Endothelial cell of umbilical vein (primary cell): ENCODE measurements around the gene CAMTA1. TPM values are rescaled to one million over a fixed set of nuclear protein-coding genes. Genes with fewer than 3 reads are reported as not detected.

Experiments used
- BruUV-seq: library from RNA; stranded (reverse); fragments of 400-500 nt; replicated peaks from 2 replicates; lab custom pipeline; 2021; lab: Mats Ljungman, UMichigan
- CTCF ChIA-PET: fragments of 300-600, 350-600 bp; sonication (Branson Sonifier 250); formaldehyde crosslinking; loops from one replicate; lab custom pipeline; 2021; ENCODE audit warnings: antibody characterized with exemption, inconsistent platforms; lab: Charles Lee
- POLR2A ChIA-PET: fragments of 300-600, 350-600 bp; sonication (Branson Sonifier 250); formaldehyde crosslinking; loops from one replicate; lab custom pipeline; 2021; ENCODE audit warnings: antibody characterized with exemption, inconsistent platforms; lab: Charles Lee
- DNase-seq: peaks from one replicate; pipeline ENCODE4 v3.0.0-alpha.2; 2011; ENCODE audit warnings: low read depth, low spot score
- FAIRE-seq: peaks from 2 replicates; lab custom pipeline; 2011; peaks lifted over from hg19 to GRCh38; lab: Jason Lieb, UNC
- H2AFZ ChIP-seq: 2 replicates; pipeline ENCODE4 v1.6.0; 2012; ENCODE audit warnings: low read depth, low read length, control low read depth, inconsistent platforms
- H3K27ac ChIP-seq: 2 replicates; pipeline ENCODE4 v1.5.1; 2011; ENCODE audit warnings: low read depth, mild to moderate bottlenecking, control low read depth, low read length, moderate library complexity; ENCODE audit not compliant: insufficient read depth
- H3K27me3 ChIP-seq, 2 experiments: 2 replicates each; pipeline versions ENCODE4 v1.6.0 to v1.6.1; 2011; ENCODE audit warnings: low read length in 2 of 2, mixed read lengths in 1 of 2; ENCODE audit not compliant: control insufficient read depth in 2 of 2, insufficient read depth in 2 of 2
- H3K36me3 ChIP-seq, 2 experiments: 2 replicates in 1 of 2; 3 replicates in 1 of 2; pipeline ENCODE4 v1.5.1; 2011; ENCODE audit warnings: low read length in 2 of 2, mild to moderate bottlenecking in 1 of 2, moderate library complexity in 1 of 2; ENCODE audit not compliant: control insufficient read depth in 2 of 2, insufficient read depth in 2 of 2; ENCODE audit errors: extremely low read depth in 1 of 2
- H3K4me1 ChIP-seq: 3 replicates; pipeline ENCODE4 v1.5.1; 2011; ENCODE audit warnings: mild to moderate bottlenecking, low read length; ENCODE audit not compliant: control insufficient read depth, insufficient read depth; ENCODE audit errors: extremely low read depth
- H3K4me2 ChIP-seq: 2 replicates; pipeline ENCODE4 v1.6.1; 2011; ENCODE audit warnings: low read length, control low read depth, mixed read lengths; ENCODE audit not compliant: insufficient read depth
- H3K4me3 ChIP-seq, 3 experiments: fragments of 200-600 bp in 1 of 3; sonication (generic), shearing (Covaris generic) in 1 of 3; replicated peaks in 1 of 3; 2 replicates each; pipeline ENCODE4 v1.5.1; 2011 to 2016; ENCODE audit warnings: control low read depth in 3 of 3, low read length in 3 of 3, mild to moderate bottlenecking in 2 of 3, inconsistent platforms in 1 of 3, low read depth in 1 of 3, moderate library complexity in 1 of 3; ENCODE audit not compliant: insufficient read depth in 1 of 3
- H3K79me2 ChIP-seq: 2 replicates; pipeline ENCODE4 v1.6.0; 2012; ENCODE audit warnings: low read length, inconsistent platforms; ENCODE audit not compliant: control insufficient read depth, insufficient read depth
- H3K9ac ChIP-seq: replicated peaks from 2 replicates; pipeline ENCODE3; 2011; ENCODE audit warnings: low read length, control low read depth; ENCODE audit not compliant: insufficient read depth; ENCODE audit errors: extremely low read depth
- H3K9me1 ChIP-seq: replicated peaks from 3 replicates; pipeline ENCODE4 v1.6.0; 2011; ENCODE audit warnings: mild to moderate bottlenecking, low read length; ENCODE audit not compliant: control insufficient read depth, insufficient read depth; ENCODE audit errors: extremely low read depth
- H3K9me3 ChIP-seq: replicated peaks from 2 replicates; pipeline ENCODE4 v1.5.1; 2012; ENCODE audit warnings: low read length, inconsistent platforms; ENCODE audit not compliant: control insufficient read depth, insufficient read depth
- H4K20me1 ChIP-seq: replicated peaks from 2 replicates; pipeline ENCODE3; 2011; ENCODE audit warnings: mild to moderate bottlenecking, low read length; ENCODE audit not compliant: control insufficient read depth, insufficient read depth; ENCODE audit errors: extremely low read depth
- EZH2 ChIP-seq: IDR thresholded peaks from 2 replicates; pipeline ENCODE4 v1.6.1; 2012; ENCODE audit warnings: borderline replicate concordance, low read depth, mild to moderate bottlenecking, moderate library complexity, low read length, inconsistent platforms; ENCODE audit not compliant: severe bottlenecking
- FOS ChIP-seq: IDR thresholded peaks from 2 replicates; pipeline ENCODE4 v1.6.1; 2011; ENCODE audit warnings: mild to moderate bottlenecking, low read length, moderate library complexity, borderline replicate concordance; ENCODE audit not compliant: insufficient read depth
- GATA2 ChIP-seq: IDR thresholded peaks from 2 replicates; pipeline ENCODE4 v1.7.0; 2011; ENCODE audit warnings: low read depth, mild to moderate bottlenecking, moderate library complexity, mixed read lengths, low read length; ENCODE audit not compliant: insufficient read length, insufficient read depth
- JUN ChIP-seq: IDR thresholded peaks from 2 replicates; pipeline ENCODE4 v1.6.1; 2011; ENCODE audit warnings: borderline replicate concordance, low read depth; ENCODE audit not compliant: insufficient read length, insufficient read depth
- MYC ChIP-seq: IDR thresholded peaks from one replicate; pipeline ENCODE4 v1.6.1; 2011; ENCODE audit warnings: mild to moderate bottlenecking, low read depth, low read length
- POLR2A ChIP-seq: IDR thresholded peaks from 2 replicates; pipeline ENCODE4 v1.6.1; 2012; ENCODE audit warnings: low read depth, mild to moderate bottlenecking, control low read depth, low read length
- POLR2AphosphoS5 ChIP-seq: IDR thresholded peaks from 2 replicates; pipeline ENCODE4 v1.6.1; 2012; ENCODE audit warnings: low read depth, mild to moderate bottlenecking, control low read depth, low read length, moderate library complexity; ENCODE audit not compliant: insufficient read depth
- dilution Hi-C: fragments of 300-500 bp; cut with MboI; formaldehyde crosslinking; loops from one replicate; pipeline ENCODE4 v1.15.0; 2019; ENCODE audit warnings: low sequenced_read_pairs; ENCODE audit not compliant: extremely low pct_ligation_motif_present
- intact Hi-C: fragments of 100-400 bp; cut with micrococcal nuclease; formaldehyde crosslinking; loops from one replicate; pipeline ENCODE4 v1.10.0; 2022
- polyA plus RNA-seq, 4 experiments: library from polyadenylated mRNA; depleted of rRNA in 3 of 4; stranded (reverse) in 3 of 4; unstranded in 1 of 4; fragments of >200 nt; gene quantifications; 2 replicates each; pipeline versions ENCODE4 v1.2.1 to v1.2.3, GENCODE V29; 2011 to 2012; ENCODE audit warnings: missing spikeins in 1 of 4
- total RNA-seq: library from RNA; stranded (reverse); gene quantifications from 2 replicates; pipeline ENCODE4 v1.2.3, GENCODE V29; 2021
- TF ChIP-seq, protein P1 (sequence below), 2 donors: IDR thresholded peaks; 1 replicate in 1 of 2; 2 replicates in 1 of 2; pipeline ENCODE4 v1.5.1; 2011; ENCODE audit warnings: low read length in 2 of 2, mild to moderate bottlenecking in 2 of 2, moderate library complexity in 2 of 2, control low read depth in 1 of 2, inconsistent platforms in 1 of 2, low read depth in 1 of 2; ENCODE audit not compliant: insufficient read depth in 1 of 2; ENCODE audit errors: extremely low read depth in 1 of 2
- TF ChIP-seq, protein P2 (sequence below): IDR thresholded peaks from 2 replicates; pipeline ENCODE4 v1.6.1; 2011; ENCODE audit not compliant: insufficient read depth, insufficient read length

CAMTA1 gene
- total and polyA plus RNA-seq, 2 donors (not counting 3 experiments of a cell fraction or from before 2014, with no cell fraction given): 50.8 to 92.7 TPM

DNA sequence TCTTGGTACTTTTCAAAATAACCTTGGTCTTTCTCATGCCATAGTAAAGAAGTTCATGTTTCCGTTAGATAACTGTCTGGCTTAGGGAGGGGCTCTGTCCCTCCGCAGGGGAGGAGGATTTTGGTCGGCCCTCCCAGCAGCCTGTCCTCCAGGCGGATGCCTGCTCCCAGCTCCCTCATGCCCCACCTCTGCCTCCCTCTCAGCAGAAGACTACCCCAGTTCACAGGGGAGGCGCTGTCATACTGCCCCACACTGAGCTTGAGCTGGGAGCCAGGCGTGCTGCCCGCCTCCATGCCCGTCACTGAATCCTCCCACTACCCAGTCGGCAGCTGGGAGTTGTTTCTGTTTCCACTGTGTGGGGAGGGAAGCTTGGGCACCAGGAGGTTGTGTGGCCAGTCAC is 127.3 kb downstream of the CAMTA1 start:
- Histone ChIP-seq H3K9me3 (no peaks in the 10 kb centered on the region), H3K4me3 (no peak overlapping the region), H3K9me1 (no peaks in the 10 kb centered on the region), H3K36me3 (no peaks in the 10 kb centered on the region), H3K4me1 (no peaks in the 10 kb centered on the region), H3K27ac (no peak overlapping the region), H3K79me2 (no peaks in the 10 kb centered on the region), H4K20me1 (no peaks in the 10 kb centered on the region), H3K4me2 (no peak overlapping the region), H2AFZ (no peak overlapping the region), H3K9ac (no peak overlapping the region), H3K27me3 (no peaks in the 10 kb centered on the region)
- POLR2A ChIA-PET: no interaction called here
- intact Hi-C loops (no loop called here), dilution Hi-C loops (no loop called here)
- peak; percentile 47 for DNase-seq
- no peak for FAIRE-seq
- TF ChIP-seq GATA2: no peak
- TF ChIP-seq POLR2AphosphoS5: no peak
- TF ChIP-seq FOS: no peak
- no peak for TF ChIP-seq MYC
- TF ChIP-seq, protein P1, sequence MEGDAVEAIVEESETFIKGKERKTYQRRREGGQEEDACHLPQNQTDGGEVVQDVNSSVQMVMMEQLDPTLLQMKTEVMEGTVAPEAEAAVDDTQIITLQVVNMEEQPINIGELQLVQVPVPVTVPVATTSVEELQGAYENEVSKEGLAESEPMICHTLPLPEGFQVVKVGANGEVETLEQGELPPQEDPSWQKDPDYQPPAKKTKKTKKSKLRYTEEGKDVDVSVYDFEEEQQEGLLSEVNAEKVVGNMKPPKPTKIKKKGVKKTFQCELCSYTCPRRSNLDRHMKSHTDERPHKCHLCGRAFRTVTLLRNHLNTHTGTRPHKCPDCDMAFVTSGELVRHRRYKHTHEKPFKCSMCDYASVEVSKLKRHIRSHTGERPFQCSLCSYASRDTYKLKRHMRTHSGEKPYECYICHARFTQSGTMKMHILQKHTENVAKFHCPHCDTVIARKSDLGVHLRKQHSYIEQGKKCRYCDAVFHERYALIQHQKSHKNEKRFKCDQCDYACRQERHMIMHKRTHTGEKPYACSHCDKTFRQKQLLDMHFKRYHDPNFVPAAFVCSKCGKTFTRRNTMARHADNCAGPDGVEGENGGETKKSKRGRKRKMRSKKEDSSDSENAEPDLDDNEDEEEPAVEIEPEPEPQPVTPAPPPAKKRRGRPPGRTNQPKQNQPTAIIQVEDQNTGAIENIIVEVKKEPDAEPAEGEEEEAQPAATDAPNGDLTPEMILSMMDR (IDR thresholded peaks at IDR 0.05; ENCODE audit: extremely low read depth in 1 of 2, insufficient read depth in 1 of 2, low read depth in 1 of 2, low read length in 2 of 2): no peak
- TF ChIP-seq POLR2A: no peak
- no peak for TF ChIP-seq EZH2
- TF ChIP-seq, protein P2, sequence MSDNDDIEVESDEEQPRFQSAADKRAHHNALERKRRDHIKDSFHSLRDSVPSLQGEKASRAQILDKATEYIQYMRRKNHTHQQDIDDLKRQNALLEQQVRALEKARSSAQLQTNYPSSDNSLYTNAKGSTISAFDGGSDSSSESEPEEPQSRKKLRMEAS: no peak
- TF ChIP-seq JUN: no peak
- BruUV-seq: no TSS peak
- CTCF ChIA-PET: interaction anchor here (0.7 to 2.7 kb wide), 7 partner anchors 24 to 192 kb away, joined by 3 to 10 read pairs (median 4); no protein-coding TSS in a partner anchor
